NCI-H187 treated with DMSO at 0.1 percent for 48 hours (cell line): ENCODE results near the gene DHRS9.

Source experiments
- DNase-seq: peaks from one replicate; lab custom pipeline; 2025; lab: John Stamatoyannopoulos, UW

DHRS9 gene

DNA sequence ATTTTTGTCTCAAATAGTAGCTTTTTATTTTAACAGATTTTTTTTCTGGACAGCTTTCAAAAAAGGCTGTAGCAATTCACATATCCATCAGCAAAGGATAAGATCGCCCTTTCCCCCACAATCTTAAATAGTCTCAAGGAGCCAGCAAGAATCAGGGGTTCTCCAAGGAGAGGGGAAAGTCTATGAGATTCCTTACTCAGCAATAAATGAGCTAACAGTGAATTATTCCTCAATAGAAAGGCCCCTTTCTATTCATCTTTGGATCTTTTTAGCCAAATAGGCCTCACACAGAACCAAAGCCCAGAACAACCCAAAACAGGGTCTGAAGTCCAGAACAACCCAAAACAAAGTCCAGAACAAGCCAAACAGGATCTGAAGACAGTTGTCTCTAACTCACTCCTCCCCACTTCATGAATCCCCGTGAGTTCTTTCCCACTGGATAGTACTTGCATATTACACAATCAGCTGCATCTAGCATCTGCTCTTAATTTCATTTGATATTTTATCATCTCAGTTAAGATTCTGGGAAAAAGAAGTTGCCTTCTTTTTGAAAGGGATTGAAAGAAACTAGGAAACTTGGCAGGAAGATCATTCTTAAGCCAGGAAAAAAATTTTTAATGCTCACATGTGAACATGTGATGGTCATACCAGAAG is 3.4 kb upstream of the DHRS9 start:
- DNase-seq: no peak

DNA sequence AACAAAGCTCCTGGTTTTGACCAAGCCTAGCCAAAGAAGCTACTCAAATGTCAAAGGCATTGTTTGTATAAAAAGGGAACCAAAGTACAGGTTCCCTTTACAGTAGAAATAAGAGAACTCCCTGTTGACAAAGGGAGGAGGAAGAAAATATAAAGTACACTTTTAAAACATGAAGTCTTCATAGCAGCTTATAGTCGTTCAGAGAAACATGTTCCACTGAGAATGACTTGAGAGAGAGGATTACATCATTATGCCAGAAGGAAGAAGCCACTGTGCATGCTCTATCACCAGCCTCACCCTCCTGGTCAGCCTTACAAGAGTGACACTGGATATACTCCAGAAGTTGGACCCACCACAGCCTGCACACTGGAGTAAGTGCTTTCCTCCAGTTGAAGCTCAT is 2.5 kb upstream of the DHRS9 start:
- no peak for DNase-seq

DNA sequence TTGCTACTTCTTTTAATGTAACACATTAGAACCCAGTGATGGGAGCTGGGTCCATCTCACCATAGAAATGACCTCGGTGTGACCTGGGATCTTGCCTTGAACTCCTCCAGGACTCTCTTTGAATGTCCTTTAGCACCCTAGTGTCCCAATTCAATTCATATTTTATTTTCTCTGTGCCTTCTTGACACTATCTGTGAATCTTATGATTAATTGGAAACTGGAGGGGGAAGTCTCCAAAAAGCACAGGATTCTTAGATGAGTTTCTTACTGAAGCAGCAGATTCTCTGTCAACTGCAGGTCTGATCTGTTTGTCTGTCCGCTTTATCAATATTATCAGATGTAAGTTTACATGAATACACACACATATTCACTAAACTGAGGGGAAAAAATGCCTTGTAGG is 470 bp downstream of the DHRS9 start:
- DNase-seq: no peak

DNA sequence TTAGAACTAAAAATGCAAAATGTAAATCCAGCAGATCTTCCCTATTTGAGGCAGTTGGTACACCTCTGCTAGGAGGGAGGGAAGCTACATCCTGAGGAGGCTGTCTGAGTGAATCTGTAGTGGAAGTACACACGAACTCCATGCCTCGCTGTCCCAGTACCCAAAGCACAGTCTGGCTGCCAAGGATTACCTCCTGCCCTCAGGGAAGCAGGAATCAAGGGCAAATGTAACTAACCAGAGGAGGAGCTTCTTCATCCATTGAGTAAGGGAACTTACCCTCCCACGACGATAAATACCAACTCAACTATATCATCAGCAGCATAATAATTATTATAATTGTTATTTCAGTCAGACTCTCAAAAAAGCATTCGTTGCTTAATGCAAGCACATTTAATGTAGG is 2.1 kb downstream of the DHRS9 start:
- DNase-seq: no peak

DNA sequence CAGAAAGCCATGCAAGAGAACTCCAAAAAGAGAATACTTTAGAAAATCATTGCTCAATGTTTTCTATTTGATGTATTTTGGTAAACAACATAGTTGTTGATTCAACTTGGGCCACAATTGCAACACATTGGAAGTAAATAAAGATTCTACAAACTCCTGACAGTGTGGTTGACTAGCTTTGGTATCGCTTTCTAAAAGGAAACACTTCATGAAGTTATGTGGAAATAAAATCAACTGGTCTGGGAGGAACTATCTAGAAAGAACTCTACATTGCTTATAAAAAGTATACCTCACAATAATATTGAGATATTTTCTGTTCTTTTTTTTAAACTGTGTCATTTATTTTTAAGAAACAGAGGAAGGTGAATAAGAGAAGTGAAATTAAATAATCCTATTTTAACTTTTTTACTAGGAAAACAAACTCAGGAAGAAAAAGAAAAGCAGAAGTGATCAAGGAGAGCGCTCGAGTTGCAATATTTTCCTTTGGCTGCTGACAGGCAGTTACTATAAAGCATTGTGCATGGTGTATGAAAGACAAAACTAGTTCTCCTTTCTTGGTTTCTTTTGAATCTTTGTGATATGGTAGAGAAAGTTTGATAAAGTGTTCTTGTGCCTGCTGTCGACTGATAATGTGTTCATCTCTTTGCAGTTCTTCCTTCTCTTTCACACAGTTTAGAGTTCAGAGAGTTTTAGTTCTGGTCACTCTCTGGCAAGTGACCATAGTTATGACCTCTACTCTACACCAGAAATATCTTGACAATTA is 3.0 kb downstream of the DHRS9 start:
- no peak for DNase-seq

DNA sequence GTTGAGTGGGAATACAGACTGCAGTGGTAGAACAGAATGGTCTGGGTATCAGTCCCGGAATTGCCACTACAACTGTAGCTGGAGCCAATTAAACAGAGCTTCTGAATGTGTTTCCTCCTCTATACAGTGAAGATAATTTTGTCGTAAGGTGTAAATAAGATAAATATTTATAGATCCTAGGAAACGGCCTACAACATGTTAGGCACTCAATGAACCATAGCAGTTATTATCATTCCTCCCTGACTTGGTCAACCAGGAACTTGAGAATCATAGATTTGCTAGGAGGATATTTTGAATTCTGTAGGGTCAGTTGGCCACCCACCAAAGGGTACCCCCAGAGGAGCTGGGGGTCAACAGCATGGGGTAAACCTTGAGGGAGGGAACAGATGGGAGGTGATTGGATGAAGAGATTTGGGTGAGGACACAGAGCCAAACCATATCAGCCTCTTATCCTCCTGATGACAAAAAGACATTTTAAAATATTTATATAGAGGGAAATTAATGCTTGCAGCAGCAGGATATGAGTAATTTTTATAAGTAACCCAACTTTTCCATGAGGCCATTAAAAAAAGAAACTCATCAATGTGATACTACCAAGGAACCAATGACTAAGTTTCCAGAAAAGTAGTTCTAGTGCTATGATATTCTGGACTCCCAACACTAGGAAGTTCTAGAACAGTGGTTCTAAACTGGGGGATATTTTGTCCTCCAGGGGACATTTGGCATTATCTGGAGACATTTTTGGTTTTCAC is 4.0 kb downstream of the DHRS9 start:
- DNase-seq: no peak

DNA sequence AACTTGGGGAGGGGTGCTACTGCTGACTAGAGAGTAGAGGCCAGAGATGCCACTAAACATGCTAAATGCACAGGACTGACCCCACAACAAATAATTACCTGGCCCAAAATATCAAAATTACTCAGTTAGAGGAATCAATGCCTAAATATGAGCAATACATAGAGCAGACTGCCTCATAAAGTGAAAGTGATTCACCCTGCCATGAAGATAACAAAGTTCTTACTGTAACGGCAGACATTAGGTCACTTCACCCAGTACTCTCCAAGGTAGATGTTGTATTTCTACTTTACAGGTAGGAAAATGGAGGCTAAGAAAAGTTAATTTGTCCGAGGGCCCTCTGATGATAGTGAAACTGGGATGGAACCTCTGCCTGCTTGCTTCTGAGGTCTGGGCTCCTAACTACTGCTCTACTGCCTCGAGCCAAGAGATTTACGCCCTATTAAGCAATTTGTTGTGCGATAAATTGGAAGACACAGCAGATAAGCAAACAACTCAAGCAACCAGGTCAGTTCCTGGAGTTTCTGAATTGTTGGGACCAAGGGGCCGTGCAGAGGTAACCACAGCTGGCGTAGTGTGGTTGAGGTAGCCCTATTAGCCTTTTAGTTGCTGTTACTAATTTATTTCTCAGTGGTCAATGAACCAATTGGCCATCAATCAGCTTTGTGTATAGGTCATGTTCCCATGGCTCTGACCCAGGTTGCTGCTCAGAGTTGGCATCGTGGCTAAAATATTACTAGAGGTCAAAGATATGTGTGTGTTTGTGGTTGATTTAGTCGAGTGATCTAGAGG is 4.8 kb downstream of the DHRS9 start:
- DNase-seq: no peak

DNA sequence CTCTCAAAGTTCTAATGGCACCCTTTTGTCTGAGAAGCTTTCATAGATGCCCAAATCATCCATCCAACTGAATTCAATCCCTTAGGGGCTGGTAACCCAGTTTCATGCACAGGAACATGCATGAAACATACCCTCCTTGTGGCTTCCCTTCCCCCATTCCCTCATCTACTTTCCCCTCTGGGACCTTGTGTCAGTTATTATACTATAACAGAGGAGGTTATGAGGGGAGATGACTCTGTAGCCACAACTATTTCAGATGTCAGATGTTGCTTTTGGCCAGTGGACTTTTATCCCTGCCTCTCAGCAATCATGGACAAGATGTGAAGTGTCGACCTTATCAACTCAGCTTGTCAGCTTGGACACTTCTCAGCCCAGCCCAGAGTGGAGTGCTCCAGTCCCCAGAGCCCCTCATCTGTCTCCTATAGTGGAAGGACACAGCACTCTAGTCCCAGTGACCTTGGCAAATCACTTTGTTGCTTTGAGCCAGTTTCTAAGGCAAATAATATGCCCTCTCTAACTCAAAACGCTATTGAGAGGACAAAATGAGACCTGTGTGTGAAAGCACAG is 8.4 kb downstream of the DHRS9 start:
- no peak for DNase-seq

DNA sequence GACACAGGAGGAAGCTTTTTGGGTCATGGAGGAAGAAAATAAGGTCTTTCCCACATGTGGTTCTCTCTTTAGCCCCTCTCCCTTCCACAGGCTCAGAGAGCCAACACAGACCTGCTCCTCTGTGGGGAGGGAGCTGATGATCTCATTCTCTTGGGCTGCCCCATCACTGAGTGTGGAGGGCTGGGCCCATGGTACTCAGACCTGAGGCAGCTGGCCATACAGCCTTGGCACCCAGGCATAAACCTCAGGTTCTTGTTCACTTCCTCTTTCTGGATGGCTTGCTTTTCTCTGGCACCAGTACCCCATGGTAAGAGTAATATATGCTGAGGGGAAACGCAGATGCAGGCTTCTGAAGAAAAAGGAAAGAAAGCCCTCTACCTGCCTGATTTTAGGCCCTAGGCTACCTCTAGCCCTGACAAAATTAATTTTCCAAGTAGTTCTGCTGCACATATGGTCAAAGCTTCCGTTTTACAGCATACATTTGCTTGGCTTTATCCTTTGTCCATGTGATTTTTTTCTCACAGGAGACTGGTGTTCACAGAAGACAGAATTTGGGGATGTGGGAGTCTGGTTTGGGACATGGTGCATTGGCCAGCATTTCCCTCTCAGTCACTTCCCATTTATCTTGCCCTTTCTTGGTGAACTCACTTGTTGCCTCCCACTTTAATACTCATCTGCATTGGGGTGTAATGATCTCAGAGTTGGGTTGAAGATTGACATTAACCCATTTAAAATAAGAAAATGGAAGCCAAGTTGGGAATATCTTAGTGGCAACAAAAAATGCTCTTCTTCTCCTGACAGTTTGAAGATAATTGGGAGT is 11.1 kb downstream of the DHRS9 start:
- no peak for DNase-seq

DNA sequence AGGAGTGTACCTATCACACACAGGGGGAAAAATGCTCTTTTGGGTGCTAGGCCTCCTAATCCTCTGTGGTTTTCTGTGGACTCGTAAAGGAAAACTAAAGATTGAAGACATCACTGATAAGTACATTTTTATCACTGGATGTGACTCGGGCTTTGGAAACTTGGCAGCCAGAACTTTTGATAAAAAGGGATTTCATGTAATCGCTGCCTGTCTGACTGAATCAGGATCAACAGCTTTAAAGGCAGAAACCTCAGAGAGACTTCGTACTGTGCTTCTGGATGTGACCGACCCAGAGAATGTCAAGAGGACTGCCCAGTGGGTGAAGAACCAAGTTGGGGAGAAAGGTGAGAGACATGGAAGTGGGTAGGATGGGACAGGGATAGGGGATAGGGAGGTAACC is 12.2 kb downstream of the DHRS9 start:
- no peak for DNase-seq

DNA sequence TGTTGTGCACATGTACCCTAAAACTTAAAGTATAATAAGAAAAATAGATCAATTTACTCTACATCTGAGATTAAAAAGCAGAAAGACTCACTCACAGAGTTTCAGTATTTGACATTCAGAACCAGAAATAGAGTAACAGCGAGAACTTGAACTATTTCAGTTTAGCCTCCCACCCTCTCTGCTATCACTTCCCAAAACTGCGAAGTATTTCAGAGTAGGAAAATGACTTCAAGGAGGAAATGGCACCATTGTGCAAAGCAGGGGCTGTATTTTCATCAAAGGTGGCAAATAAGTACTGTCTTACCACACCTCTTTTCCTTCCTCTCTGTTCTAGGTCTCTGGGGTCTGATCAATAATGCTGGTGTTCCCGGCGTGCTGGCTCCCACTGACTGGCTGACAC is 13.6 kb downstream of the DHRS9 start:
- DNase-seq: no peak

DNA sequence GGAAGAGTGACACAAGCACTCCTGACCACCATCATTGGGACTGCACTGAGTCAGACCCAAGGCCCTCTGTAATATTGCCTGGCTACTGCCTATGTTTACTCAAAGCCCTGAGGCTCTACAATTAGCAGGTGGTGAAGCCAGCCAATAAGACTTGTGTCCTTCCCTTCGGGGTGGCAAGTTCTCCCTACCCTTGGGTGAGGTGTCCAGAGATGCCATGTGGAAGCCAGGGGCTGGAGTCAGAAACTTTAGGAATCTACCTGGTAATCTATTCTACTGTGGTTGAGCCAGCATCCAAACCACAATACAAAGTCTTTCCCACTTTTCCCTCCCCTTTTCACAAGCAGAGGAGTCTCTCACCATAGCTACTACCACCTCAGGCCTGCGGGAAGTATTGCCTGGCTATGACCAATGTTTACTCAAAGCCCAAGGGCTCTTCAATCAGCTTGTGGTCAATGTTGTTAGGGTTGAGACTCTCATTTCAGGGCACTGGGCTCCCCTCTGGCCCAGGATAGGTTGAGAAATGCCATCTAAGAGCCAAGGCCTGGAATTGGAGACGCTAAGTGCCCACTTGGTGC is 17.6 kb downstream of the DHRS9 start:
- no peak for DNase-seq

DNA sequence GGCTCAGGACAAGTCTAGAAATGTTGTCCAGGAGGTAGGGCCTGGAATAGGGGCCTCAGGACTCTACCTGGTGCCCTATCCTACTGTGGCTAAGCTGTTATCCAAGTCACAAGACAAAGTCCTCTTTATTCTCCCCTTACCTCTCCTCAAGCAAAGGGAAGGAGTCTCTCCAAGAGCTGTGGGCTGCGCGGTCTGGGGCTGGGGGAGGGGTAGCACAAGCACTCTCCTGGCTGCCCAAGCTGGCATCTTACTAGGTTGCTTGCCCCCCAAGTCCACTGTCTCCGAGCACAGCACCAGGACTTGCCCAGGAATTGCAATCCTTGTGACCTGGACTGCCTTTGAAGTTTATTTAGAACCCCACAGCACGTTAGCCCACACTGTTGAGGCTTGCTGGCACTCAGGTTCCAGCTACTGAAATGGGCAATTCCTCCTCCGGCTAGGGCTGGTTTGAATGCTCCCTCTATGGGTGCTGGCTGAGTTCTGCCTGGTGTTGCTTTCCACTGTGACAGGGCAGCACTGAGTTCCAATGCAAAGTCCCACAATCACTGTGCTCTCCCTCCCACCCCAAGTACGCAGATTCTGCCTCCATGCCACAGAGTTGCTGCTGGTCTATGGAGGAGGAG is 18.5 kb downstream of the DHRS9 start:
- DNase-seq: no peak

DNA sequence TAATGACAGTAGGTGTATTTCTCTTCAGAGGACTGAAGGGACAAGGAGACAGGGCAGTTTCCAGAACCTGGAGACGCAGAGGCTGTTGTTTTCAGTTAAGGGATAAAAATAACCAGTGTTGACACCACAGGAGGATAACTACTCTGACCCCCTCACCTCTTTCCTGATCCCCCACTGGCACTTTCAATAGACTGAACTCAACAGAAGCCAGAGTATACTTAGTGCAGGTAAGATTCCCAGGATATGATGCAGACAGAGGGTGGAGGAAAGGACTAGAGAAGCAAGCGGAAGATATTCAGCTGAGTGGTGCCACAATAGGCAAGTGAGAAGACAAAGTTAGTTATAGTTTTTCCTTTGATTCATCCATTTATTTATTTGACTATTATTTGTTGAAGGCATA is 19.8 kb downstream of the DHRS9 start:
- DNase-seq: no peak

DNA sequence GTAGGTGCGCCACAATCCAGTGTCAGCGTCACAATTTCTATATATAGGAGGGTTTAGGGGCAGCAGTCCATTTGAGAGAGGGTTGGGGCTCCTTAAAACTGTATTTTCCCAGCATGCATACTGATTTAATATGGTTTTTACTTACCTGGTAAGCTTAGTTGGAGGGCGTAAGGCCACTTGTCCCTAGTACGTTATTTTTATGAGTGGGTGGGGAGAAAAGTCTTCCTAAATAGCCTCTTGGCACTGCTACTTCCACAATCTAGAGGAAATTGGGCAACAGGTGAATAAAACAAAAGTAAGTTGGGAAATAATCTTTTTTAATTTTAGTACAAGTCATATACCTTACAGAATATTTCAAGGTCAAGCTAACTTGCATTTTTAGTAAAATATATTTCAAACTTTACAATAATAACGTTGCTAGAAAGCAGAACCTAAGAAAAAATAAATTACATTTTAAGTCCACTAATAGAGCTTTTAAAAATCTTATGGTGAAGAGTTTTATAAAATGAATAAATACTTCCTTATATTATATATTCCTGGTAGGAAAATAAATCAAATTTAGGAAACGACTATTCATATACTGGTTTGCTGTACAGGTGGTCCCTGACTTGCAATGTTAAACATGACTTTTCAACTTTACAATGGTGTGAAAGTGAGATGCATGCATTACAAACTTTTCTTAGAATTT is 20.9 kb downstream of the DHRS9 start:
- DNase-seq: no peak

DNA sequence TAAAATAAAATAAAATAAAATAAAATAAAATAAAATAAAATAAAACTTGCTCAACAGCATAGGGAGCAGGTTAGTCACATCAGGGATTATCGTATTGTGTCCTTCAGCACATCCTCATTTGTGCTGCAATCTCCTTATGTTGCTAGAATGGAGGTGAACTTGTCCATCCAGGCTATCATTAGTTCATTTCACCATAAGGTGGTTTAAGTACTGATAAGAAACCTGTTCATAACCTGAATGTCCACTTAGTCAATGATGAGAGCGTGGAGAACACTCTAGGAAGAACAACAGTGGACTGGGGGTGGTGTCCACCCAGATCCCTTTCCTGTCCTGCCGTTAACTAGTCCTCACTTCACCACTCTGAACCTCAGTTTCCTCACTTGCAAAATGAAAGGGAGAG is 21.9 kb downstream of the DHRS9 start:
- no peak for DNase-seq

DNA sequence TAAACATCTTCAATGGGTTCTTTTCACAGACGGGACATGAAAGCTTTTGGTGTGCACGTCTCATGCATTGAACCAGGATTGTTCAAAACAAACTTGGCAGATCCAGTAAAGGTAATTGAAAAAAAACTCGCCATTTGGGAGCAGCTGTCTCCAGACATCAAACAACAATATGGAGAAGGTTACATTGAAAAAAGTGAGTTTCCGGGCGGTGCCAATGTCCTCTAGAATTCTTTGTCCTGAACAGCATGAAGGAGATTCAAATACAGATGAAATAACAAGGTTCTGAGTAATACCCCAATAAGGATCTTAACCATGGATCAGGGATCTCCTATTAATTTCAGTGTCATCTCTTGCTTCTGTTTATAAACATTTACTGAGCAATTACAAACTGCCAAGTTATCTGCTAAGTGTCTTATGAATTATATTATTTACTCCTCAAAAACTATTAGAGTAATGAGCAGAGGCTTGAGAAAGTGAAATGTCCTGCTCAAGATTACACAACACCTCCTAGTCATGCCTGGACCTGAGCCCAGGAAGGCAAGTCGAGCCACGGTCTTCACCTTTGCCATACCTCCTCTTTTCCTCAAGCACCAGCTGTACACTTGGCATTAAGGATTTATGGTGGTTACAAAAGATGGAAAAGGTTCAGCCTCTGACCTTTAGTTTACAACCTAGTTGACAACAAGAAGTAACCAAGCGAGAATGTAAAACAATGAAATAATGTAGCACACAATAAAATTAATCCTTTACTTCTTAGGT is 22.6 kb downstream of the DHRS9 start:
- DNase-seq: no peak

DNA sequence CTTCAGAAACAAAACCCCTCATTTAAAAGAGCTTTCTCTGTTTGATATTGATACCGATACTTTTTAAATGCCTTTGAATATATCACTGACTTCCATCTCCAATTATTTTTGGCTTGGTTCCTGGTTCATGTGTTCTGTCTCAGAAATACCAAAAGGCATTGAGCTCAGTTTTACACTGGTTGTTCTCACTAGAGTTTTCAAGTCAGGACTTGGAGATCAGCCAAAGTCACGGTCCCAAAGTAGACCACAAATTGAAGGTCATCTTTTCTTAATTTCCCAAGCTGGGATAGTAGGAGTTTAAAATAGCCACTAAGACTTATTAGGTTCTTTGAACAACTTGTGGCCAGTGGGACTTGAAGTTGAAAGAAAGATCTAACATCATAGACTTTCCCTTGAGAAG is 24.2 kb downstream of the DHRS9 start:
- no peak for DNase-seq

DNA sequence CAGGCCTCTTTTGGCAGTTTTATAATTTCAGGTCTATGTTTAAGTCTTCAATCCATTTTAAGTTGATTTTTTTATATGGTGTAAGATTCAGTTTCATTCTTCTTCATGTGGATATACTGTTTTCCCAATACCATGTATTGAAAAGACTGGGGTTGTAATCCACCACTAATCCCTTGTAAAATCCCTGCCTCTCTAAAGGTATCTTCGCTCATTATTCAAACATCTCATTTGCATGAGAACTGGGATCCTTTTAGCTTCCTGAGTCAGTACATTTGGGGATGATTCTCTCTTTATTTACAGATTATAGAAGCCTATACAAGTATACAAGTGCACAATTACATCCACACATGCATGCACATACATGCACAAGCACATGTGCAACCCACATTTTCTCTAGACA is 25.3 kb downstream of the DHRS9 start:
- DNase-seq: no peak
